HG02798 (cell line): ENCODE data around the gene LCE3A.
"Not testable (repeated sequence)": the region's sequence is repeated elsewhere in the genome, so short reads cannot be mapped to it uniquely, and the experiment has no call there.

ENCODE experiments used
- ATAC-seq: cut with Tn5 transposase; IDR thresholded peaks from one replicate; pipeline ENCODE4 v1.9.1; 2021; ENCODE audit warnings: mild to moderate bottlenecking; ENCODE audit not compliant: unreplicated experiment, poor library complexity

The LCE3A gene

DNA sequence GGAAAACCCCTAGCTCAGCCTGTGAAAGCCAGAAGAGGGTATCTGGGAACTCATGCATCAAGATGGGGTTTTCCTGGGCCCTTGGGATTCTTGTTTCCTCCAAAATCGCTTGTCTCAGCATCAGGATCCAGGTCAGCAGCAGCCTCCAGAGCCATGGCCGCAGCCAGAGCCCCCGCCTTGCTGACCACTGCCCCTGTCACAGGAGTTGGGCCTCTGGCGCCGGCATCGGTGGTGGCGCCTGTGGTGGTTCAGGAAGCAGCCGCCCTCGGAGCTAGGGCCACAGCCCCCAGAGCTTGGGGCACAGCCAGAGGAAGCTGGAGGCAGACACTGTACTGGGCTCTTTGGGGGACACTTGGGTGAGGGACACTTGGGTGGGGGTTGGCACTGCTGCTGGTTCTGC is 43.4 kb downstream of the LCE3A start:
- ATAC-seq, result not testable (repeated sequence)

DNA sequence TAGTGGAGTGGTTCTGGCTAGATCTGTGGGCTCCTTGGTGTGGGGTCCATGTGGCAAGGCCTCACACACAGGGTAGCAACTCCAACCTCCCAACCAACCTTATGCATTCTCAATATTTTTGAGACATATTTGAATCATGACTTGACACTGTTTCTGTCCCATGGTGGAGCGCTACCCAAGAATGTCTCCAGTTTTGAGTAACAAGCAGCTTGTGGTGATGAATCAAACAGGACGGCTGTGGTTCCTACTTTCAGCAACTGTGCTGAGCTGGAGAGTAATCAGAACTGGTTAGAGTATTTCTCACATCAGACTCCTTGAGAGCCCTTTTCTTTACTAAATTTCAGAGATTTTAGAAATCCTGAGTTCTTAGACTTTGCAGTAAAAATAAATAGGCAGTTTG is 45.7 kb downstream of the LCE3A start:
- no peak for ATAC-seq
